Duodenal mucosa (tissue), 2 donors: ENCODE measurements around the gene COX6A2.

Experiments used
- H3K27ac ChIP-seq: one replicate; pipeline ENCODE4 v1.7.0; 2013; ENCODE audit warnings: low read depth, low read length
- H3K27me3 ChIP-seq, 2 donors: one replicate each; pipeline ENCODE4 v1.7.0; 2013; ENCODE audit warnings: low read length in 2 of 2, control low read depth in 1 of 2; ENCODE audit not compliant: insufficient read depth in 2 of 2, control insufficient read depth in 1 of 2
- H3K36me3 ChIP-seq, 2 donors: one replicate each; pipeline ENCODE4 v1.7.0; 2013; ENCODE audit warnings: low read length in 2 of 2, control low read depth in 1 of 2; ENCODE audit not compliant: insufficient read depth in 2 of 2, control insufficient read depth in 1 of 2
- H3K4me1 ChIP-seq, 2 donors: one replicate each; pipeline ENCODE4 v1.7.0; 2013; ENCODE audit warnings: low read length in 2 of 2, control low read depth in 1 of 2; ENCODE audit not compliant: insufficient read depth in 2 of 2, control insufficient read depth in 1 of 2
- H3K4me3 ChIP-seq, 2 donors: one replicate each; pipeline ENCODE4 v1.7.0; 2013; ENCODE audit warnings: low read length in 2 of 2, low read depth in 1 of 2
- H3K9ac ChIP-seq, 2 donors: one replicate each; pipeline ENCODE4 v1.7.0; 2013; ENCODE audit warnings: low read length in 2 of 2, low read depth in 1 of 2
- H3K9me3 ChIP-seq, 2 donors: one replicate each; pipeline ENCODE4 v1.7.0; 2013; ENCODE audit warnings: low read length in 2 of 2, control low read depth in 1 of 2; ENCODE audit not compliant: control insufficient read depth in 1 of 2

The COX6A2 gene

GRCh38 chr16:31395647-31396046 is 32.5 kb downstream of the COX6A2 start:
- Histone ChIP-seq H3K9ac (no peak overlapping the region), H3K27ac (no peak overlapping the region), H3K4me3 (no peak overlapping the region), H3K27me3 (no peaks in the 10 kb centered on the region), H3K36me3 (no peaks in the 10 kb centered on the region), H3K4me1 (no peaks in the 10 kb centered on the region), H3K9me3 (no peaks in the 10 kb centered on the region)

DNA sequence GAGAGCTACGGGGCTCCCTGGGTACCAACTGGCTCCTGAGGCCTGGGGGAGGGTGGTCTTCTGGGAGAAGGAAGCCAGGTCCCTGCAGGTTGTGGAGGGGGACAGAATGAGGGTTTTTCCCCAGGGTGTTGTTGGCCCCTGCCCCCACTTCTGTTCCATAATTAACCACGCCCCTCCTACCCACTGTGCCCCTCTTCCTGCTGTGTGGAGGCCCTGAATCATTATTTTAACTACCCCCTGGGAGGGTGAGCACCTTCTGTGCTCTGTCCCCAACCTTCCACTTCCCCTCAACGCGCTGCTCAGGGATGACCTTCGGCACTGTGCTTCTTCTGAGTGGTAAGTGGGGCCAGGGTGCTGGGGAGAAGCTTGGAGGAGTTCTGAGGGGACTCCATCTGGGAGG is 35.1 kb downstream of the COX6A2 start, which contains the start of gene ITGAD:
Gene ITGAD, plus strand, starts transcription at position 280 of the 400 bp plus-strand sequence. Its CDS starts 26 bp downstream, at position 306.
- Histone ChIP-seq H3K9ac (no peak within 1 kb of the TSS), H3K4me1 (no peaks in the 10 kb centered on the region), H3K9me3 (no peaks in the 10 kb centered on the region), H3K4me3 (no peak within 1 kb of the TSS), H3K27ac (no peak within 1 kb of the TSS), H3K36me3 (no peaks in the 10 kb centered on the region), H3K27me3 (no peaks in the 10 kb centered on the region)

GRCh38 chr16:31390504-31391041 is 37.6 kb downstream of the COX6A2 start:
- H3K27me3 ChIP-seq = no peaks in the 10 kb centered on the region
- no peaks in the 10 kb centered on the region for H3K36me3 ChIP-seq
- no peak overlapping the region for H3K27ac ChIP-seq
- peaks cover 11 to 14% of the 10 kb centered on the region in 2 donors for H3K4me1 ChIP-seq
- no peaks in the 10 kb centered on the region for H3K9me3 ChIP-seq
- H3K4me3 ChIP-seq = no peak overlapping the region
- H3K9ac ChIP-seq = no peak overlapping the region

DNA sequence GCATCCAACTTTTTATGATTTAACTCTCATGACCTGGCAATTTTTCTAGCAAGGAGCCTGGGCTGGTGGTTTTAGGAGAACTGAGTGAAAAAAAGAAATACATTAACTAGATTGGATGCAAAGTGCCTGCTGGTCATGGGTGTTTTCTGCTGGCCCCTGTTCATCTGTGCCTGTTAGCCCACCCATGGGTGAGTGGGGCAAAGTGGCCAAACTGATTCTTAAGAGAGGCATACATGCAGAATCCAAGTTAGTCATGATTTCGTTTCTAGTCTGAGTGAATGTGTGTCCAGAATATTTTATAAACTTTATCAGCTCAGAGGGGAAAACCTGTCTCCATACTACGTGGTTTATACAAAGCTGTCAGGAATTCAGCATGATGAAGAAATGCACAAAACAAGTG is 39.6 kb downstream of the COX6A2 start:
- H3K4me3 ChIP-seq = no peak overlapping the region
- H3K36me3 ChIP-seq = no peaks in the 10 kb centered on the region

GRCh38 chr16:31386157-31386984 is 41.8 kb downstream of the COX6A2 start:
- no peak overlapping the region for H3K27ac ChIP-seq

More for the DNA sequence above, 39.6 kb downstream of the COX6A2 start:
- no peak overlapping the region for H3K9ac ChIP-seq
- H3K9me3 ChIP-seq = no peaks in the 10 kb centered on the region
- peaks cover 16 to 17% of the 10 kb centered on the region in 2 donors for H3K4me1 ChIP-seq
- H3K27me3 ChIP-seq = no peaks in the 10 kb centered on the region
- H3K27ac ChIP-seq = no peak overlapping the region

GRCh38 chr16:31385680-31386079 is 42.5 kb downstream of the COX6A2 start:
- Histone ChIP-seq H3K4me1 (peaks cover 16 to 21% of the 10 kb centered on the region in 2 donors), H3K27me3 (no peaks in the 10 kb centered on the region), H3K36me3 (no peaks in the 10 kb centered on the region), H3K9ac (no peak overlapping the region), H3K4me3 (peak overlapping the region in 1 of 2 donors; percentile 3), H3K9me3 (no peaks in the 10 kb centered on the region), H3K27ac (no peak overlapping the region)

More at GRCh38 chr16:31386157-31386984, 41.8 kb downstream of the COX6A2 start:
- H3K27me3 ChIP-seq = no peaks in the 10 kb centered on the region
- H3K4me1 ChIP-seq = peaks cover 16 to 21% of the 10 kb centered on the region in 2 donors
- H3K9ac ChIP-seq = no peak overlapping the region
- H3K36me3 ChIP-seq = no peaks in the 10 kb centered on the region
- H3K9me3 ChIP-seq = no peaks in the 10 kb centered on the region
- H3K4me3 ChIP-seq = no peak overlapping the region

DNA sequence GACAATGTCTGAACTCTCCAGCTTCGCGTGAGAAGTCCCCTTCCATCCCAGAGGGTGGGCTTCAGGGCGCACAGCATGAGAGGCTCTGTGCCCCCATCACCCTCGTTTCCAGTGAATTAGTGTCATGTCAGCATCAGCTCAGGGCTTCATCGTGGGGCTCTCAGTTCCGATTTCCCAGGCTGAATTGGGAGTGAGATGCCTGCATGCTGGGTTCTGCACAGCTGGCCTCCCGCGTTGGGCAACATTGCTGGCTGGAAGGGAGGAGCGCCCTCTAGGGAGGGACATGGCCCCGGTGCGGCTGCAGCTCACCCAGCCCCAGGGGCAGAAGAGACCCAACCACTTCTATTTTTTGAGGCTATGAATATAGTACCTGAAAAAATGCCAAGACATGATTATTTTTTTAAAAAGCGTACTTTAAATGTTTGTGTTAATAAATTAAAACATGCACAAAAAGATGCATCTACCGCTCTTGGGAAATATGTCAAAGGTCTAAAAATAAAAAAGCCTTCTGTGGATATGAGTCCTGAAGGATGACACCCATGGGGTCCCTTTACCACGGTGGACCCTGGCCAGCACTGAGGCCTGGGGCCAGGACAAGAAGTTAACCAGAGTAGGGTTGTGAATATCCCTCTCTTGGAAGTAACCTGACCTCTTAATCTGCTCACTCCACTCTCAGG is 45.5 kb downstream of the COX6A2 start:
- Histone ChIP-seq H3K27me3 (no peaks in the 10 kb centered on the region), H3K27ac (no peak overlapping the region), H3K4me1 (peaks cover 16 to 22% of the 10 kb centered on the region in 2 donors), H3K9ac (no peak overlapping the region), H3K9me3 (no peaks in the 10 kb centered on the region), H3K4me3 (no peak overlapping the region), H3K36me3 (no peaks in the 10 kb centered on the region)

DNA sequence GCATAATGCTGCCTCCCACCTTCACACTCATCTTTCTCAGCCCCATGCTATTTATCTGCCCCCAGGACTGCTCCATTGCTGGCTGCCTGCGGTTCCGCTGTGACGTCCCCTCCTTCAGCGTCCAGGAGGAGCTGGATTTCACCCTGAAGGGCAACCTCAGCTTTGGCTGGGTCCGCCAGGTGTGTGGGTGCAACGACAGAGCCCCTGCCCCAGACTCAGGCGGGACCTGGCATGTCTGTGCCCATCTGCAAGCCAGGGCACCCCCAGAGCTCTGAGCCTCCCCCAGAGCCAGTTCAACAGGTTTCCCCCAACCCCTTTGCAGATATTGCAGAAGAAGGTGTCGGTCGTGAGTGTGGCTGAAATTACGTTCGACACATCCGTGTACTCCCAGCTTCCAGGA is 48.0 kb downstream of the COX6A2 start:
- no peak overlapping the region for H3K9ac ChIP-seq
- peaks cover 13 to 14% of the 10 kb centered on the region in 2 donors for H3K4me1 ChIP-seq
- H3K9me3 ChIP-seq = peaks cover 2% of the 10 kb centered on the region in 2 donors
- H3K27me3 ChIP-seq = no peaks in the 10 kb centered on the region
- H3K4me3 ChIP-seq = no peak overlapping the region
- H3K36me3 ChIP-seq = no peaks in the 10 kb centered on the region
- no peak overlapping the region for H3K27ac ChIP-seq
